ENCODE measurements around the gene GLI1.
A peak's percentile ranks its signal among the peaks of the same experiment; 100 is the strongest.
"Not testable (repeated sequence)": the region's sequence is repeated elsewhere in the genome, so short reads cannot be mapped to it uniquely, and the experiment has no call there.

Gene GLI1

DNA sequence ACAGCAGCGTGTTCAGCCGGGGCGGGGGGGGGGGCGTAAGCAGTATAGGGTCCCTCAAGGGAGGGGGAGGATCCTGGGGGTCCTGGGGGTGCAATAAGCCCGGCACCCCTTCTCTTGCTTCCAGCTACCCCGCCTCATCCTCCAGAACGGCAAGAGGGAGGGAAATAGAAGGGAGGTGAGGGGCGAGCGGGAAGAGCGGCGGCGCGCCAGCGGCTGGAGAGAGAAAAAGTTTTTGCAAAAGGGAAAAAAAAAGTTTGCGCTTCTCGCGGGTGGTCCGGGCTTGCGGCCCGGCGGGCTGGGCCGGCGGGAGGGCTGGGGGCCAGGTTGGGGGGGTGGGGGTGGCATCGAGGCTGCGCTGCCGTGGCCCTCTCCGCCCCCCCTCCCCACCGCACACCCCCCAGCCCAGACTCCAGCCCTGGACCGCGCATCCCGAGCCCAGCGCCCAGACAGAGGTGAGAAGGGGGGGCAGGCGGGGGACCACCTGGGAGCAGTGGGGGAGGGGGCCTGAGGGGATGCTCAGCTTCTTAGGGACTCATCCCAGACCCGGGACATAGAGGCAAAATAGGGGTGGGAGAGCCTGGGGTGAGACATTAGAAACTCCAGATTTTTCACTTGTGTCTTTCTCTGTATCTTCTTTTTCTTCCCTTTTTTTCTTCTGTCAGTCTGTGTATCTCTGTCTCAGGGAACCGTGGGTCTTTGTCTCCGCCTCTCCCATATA is at the start of gene GLI1:
GLI1 (plus strand) TSS at position 36 of the 718 bp plus-strand sequence. CDS start 3,907 bp downstream, outside the sequence.
- DNase-seq: no peak

DNA sequence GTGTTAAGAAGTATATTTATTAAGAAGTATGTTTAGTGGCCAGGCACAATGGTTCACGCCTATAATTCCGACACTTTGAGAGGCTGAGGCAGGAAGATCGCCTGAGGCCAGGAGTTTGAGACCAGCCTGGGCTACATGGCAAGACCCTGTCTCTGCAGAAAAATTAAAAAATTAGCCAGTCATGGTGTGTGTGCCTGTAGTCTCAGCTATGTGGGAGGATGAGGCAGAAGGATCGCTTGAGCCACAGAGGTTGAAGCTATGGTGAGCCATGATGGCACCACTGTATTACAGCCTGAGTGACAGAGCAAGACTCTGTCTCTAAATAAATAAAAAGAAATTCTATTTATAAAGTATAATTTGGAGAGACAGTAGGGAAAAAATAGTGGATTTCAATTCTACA is 49.1 kb upstream of the GLI1 start:
- no peak for DNase-seq

DNA sequence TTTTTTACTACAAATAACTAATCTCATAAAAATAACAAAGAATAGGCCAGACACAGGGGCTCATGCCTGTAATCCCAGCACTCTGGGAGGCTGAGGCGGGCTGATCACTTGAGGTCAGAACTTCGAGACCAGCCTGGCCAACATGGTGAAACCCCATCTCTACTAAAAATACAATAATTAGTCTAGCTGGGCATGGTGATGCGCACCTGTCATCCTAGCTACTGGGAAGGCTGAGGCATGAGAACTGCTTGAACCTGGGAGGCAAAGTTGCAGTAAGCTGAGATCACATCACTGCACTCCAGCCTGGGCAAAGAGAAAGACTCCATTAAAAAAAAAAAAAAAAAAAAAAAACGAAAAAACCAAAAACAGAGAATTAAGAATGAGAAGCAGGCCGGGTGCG is 45.4 kb upstream of the GLI1 start:
- not testable (repeated sequence) for DNase-seq

DNA sequence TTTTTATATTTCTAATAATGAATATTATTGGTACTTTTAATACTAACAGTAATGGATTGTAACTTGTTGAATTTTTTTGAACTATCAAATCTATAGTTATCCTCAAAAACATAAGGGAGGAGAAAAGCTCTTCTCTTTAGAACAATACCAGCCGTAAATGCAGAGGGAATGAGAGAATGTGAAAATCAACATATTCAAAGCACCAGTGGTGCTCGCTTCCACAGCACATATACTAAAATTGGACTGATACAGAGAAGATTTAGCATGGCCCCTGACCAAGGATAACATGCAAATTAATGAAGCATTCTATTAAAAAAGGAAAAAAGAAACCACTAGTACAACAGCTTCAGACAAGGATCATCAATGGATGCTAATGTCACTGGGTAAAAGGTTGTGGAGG is 44.5 kb upstream of the GLI1 start:
- DNase-seq: no peak

DNA sequence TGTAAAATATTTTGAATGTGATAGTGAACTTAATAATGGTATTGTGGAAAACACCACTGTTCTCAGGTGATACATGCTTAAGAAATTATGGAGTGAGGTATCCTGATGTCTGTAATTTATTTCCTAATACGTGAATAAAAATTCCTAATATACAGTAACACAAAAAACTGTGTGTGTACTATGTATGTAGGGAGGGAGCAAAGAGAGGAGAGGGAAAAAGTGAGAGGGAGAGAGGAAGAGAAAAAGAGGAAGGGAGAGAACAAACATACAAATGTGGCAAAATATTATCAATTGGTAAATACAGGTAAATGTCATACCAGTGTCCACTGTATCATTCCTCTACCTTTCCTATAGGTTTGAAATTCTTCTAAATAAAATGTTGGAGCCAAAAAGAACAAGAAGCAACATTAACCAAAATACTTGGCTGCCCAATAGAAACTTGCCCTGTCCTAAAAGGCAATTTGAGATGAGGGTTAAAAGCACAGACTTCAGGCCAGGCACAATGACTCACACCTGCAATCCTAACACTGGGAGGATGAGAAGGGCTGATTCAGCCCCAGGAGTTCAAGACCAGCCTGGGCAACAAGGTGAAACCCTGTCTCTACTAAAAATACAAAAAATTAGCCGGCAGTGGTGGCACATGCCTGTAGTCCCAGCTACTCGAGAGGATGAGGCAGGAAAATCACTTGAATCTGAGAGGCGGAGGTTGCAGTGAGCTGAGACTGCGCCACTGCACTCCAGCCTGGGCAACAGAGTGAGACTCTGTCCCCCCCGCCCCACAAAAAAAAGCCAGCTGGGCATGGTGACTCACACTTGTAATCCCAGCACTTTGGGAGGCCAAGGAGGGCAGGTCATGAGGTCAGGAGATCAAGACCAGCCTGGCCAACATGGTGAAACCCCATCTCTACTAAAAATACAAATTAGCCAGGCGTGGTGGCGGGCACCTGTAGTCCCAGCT is 43.3 kb upstream of the GLI1 start:
- DNase-seq: no peak

DNA sequence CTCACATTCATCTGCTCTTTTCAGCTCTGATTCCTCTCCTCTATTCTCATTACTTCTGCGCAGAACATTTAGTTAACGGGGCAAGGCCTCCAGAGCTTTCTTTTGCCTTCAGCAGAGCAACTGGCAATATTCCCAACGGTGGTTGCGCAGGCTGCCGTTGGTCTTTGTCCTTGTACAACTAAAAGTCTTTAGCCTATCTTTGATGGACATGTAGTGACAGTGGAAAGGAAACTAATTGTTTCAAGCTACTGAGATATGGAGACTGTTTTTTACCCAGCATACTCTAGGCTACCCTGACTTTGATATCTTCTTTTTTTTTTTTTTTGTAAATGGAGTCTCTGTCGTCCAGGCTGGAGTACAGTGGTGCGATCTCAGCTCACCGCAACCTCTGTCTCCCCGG is 41.3 kb upstream of the GLI1 start:
- DNase-seq: no peak

DNA sequence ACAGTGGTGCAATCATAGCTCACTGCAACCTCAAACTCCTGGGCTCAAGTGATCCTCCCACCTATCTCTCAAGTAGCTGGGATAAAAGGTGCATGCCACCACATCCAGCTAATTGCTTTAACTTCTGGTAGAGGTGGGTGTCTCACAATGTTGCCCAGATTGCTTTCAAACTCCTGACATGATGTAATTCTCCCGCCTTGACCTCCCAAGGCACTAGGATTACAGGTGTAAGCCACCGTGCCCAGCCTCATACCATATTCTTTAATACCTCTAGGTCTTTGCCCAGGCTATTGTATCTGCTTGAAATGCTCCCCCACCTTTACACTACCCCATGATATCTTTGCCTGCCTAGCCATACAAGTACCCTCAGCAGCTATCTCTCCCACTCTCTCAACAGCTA is 40.1 kb upstream of the GLI1 start:
- no peak for DNase-seq

DNA sequence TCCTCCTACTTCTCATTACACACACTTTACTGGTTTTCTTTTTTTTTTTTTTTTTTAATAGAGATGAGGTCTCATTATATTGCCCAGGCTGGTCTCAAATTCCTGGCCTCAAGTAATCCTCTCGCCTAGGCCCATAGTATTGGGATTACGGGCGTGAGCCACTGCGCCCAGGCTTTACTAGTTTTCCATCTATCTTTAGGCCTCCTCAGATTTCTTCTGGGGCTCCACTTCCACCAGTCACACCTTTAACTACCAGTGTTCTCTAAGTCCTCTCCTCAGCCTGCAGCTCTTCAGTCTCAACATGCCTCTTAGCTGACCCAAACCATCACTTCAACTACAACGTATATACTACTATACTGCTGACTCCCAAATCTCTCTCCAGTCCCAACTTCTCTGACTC is 39.1 kb upstream of the GLI1 start:
- no peak for DNase-seq

DNA sequence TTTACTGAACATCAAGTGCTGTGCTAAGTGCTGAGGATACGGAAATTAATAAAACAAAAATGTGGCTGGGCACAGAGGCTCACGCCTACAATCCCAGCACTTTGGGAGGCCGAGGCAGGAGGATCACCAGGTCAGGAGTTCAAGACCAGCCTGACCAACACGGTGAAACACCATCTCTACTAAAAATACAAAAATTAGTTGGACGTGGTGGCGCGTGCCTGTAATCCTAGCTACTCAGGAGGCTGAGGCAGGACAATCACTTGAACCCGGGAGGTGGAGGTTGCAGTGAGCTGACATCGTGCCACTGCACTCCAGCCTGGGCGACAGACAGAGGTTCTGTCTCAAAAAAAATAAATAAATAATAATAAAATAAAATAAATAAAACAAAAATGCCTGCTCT is 32.6 kb upstream of the GLI1 start:
- not testable (repeated sequence) for DNase-seq

DNA sequence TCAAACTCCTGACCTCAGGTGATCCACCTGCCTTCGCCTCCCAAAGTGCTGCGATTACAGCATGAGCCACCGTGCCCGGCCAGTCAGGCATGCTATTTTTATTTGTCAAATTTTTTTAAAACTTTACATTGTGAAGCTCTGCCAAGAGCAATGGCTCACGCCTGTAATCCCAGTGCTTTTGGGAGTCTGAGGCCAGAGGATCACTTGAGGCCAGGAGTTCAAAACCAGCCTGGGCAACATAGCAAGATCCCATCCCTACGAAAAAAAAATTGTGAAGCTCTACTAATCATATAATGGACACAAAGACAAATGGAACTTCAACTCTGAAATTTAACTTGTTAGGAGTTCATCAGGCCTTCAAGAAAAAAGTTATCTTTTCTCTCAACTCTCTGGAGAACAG is 30.6 kb upstream of the GLI1 start:
- no peak for DNase-seq

DNA sequence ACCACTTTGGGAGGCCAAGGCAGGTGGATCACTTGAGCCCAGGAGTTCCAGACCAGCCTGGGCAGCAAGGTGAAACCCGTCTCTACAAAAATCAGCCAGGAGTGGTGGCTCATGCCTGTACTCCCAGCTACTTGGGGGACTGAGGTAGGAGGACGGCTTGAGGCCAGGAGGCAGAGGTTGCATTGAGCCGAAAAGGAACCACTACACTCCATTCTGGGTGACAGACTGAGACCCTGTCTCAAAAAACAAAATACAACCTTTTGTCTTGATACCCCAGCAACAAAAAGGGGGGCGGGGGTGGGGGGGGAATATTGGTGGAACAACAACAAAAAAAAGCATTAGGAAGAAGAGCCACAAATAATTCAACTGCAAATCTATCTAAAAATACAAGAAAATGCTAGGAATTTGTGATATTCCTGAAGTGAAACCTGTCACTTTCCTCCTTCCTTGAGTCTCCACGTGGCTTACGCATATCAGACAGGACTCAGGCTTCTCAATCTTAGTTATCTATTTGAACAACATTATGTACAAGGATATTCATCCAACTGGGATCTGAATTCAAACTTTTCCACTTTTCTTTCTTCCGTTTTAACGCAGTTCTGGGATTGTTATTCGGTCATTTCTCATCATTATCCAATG is 30.0 kb upstream of the GLI1 start:
- DNase-seq: peak; percentile 72

DNA sequence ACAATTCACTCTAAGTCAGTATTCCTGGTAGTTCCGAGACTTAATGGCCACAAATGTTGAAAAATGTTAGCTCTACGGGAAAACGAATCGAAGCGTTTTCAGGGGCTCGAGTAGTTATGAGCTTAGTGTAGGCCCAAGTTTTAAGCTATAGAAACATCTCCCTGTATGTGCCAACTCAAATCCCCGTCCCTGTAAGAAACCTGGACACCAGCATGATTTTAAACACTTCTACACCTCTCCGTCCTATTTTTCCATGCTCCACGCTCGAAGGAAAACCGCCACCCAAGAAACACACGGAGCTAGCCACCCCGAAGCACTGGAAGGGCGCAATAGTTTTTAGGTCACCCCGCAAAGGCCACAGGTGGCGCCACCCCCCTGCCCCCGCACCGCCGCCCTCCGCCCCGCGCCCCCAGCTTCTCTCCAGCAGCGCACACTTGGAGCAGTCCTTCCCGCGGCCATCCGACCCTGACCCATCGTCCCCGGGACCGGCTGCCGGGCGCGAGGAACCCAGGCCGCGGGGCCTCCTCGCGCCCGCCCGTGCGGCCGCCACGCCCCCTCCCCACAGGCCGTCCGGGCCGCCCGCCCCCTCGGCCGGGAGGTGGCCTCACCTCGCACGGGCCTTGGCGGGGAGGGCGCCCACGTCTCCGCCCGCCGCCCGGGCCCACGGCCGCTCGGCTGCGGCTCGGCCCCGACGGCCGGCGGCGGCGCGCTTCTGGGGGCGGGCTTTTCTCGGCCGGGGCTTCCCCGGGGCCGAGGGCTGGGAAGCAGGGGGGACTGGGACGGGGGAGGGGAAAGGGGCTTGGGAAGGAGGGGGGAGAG is 29.3 kb upstream of the GLI1 start:
- no peak for DNase-seq

DNA sequence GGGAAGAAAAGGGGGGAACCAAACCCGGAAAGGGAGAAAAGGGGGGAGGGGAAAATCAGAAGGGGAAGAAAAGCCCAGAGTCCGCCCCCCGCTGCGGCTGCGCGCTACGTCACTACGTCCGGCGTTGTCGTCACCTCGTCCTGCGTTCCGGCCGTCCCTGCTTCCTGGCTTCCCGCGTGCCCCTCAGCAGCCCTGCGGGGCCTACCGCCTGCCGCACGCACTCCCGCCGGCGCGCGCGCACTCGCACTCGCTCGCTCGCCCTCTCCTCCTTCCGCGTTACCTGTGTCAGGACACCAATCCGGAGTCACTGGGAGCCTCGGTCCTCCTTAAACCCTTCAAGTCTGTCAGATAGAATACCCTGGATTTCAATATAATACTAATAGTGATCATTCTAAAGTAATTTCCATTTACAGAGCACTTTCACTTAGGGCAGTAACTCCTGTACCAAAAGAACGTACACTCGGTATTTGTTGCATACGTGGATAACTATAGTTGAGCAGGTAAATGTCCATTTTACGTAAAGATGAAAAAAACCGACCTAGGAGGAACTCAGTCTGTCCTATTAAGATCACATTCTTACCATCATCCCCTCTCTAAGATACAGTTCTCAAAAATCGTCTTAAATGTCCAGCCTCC is 28.5 kb upstream of the GLI1 start, which contains the start of gene R3HDM2:
R3HDM2 (minus strand) TSS at position 113 of the 636 bp plus-strand sequence. CDS start 120,615 bp downstream, outside the sequence.
- peak; percentile 95 for DNase-seq

DNA sequence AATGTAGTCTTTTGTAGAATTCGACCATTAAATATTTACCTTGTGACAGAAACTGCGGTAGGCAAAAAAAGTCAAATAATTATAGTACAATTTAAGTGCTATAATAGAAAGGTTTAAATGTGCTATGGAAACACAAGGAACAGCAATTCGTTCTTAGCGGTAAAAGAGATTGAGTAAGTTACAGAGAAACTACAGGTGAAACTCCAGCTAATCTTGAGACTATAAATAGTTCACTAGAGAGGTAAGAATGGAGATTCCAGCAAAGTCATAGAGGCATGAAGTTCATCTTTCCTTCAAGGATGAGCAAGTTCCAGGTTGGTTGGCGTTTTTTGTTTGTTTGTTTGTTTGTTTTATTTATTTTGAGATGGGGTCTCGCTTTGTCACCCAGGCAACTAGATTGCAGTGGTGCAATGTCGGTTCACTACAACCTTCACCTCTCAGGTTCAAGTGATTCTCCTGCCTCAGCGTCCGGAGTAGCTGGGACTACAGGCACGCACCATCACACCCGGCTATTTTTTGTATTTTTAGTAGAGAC is 27.9 kb upstream of the GLI1 start:
- no peak for DNase-seq

DNA sequence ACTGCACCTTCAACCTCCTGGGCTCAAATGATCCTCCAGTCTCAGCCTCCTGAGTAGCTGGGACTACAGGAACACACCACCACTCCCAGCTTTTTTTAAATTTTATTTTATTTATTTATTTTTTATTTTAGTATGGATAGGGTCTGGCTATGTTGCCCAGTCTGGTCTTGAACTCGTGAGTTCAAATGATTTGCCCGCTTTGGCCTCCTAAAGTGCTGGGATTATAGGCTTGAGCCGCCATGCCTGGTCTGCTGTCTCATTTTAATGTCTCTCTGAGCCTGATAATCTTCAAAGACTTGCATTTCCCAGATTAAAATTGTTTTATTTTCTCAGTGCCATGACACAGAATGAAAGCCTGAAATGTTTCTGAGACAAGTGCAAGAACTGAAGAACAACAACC is 26.2 kb upstream of the GLI1 start:
- no peak for DNase-seq

DNA sequence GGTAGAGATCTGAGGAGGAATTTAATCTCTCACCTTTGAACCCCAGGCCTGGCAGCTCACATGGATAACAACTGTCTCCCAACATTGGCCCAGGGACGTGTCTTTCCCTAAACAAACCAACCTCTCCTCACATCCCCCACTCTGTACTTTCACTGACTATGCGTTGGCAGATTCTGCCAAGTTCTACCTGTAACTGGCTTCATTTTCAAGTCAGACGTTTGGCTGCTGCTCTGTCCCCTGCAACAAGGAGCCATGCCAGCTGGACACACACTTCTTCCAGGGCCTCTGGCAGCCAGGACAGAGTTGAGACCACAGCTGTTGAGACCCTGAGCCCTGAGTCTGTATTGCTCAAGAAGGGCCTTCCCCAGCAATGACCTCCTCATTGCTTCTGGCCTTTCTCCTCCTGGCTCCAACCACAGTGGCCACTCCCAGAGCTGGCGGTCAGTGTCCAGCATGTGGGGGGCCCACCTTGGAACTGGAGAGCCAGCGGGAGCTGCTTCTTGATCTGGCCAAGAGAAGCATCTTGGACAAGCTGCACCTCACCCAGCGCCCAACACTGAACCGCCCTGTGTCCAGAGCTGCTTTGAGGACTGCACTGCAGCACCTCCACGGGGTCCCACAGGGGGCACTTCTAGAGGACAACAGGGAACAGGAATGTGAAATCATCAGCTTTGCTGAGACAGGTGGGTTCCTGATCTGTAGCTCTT is 24.9 kb upstream of the GLI1 start, which contains the start of gene INHBC:
INHBC (plus strand) TSS at position 268 of the 707 bp plus-strand sequence; CDS start at position 371, 103 bp downstream.
- DNase-seq: no peak

DNA sequence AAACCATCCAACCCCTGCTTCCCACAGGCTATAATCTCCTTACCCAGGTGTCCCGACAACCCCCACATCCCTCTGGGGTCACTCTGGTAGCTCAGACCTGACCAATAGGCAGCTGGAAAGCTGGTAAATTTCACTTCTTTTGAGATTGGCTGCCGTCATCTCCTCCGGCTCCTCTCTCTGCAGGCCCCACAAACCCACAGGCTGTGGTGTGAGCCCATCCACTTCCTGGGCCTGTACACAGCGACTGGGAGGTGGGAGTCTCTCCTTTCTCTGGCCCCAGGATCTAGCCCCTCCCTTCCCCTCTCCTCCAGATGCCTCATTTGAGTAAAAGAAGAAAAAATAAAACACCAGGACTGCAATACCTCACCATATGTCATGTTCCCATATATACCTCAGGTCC is 24.3 kb upstream of the GLI1 start:
- no peak for DNase-seq

DNA sequence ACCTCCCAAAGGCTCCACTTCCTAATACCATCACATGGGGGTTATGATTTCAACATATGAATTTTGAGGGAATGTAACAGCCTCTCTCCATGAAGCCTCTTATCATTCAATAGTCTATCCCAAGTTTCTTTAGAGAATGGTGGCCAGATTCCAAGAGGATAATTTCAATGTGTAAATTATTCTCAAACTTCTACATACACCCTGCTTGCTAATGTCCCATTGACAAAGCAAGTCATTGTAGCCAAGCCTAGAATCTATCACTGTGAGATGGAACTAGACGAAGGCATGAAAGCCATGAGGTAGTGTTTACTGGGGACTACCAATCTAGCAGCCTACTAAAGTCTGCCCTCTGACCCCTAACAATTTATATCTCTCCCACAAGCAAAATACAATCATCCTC is 21.2 kb upstream of the GLI1 start:
- DNase-seq: no peak

DNA sequence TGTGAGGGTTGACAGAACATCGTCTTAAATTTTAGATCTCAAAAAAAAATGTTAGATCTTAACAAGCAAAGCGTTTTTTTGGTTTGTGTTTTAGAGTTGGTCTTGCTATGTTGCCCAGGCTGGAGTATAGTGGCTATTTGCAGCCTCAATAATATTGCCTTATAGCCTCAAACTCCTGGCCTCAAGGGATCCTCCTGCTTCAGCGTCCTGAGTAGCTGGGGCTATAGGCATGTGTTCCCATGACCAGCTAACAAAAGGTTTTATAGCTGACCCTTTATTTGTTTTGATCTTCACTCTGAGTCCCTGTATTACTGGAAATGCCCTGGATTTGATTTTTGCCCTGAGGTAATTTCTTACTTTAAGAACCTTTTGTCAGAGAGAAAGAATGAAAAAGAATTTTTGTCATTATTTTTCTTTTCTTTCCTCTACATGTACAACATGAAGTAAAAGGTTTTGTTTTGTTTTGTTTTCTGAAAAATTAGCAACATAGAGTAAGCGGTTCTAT is 19.8 kb upstream of the GLI1 start:
- DNase-seq: no peak

DNA sequence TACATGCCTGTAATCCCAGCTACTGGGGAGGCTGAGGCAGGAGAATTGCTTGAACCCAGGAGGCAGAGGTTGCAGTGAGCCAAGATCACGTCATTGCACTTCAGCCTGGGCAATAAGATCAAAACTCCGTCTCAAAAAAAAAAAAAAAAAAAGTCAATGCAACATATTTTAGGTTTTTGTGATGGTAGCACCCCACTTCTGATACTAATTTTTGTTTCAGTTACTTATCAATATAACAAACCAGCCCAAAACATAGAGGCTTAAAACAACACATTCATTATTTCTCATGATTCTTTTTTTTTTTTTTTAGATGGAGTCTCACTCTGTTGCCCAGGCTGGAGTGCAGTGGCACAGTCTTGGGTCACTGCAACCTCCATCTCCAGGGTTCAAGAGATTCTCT is 18.2 kb upstream of the GLI1 start:
- DNase-seq: not testable (repeated sequence)
